HG03139 (cell line): ENCODE measurements around the gene PDGFA.

Source experiments
- ATAC-seq: cut with Tn5 transposase; IDR thresholded peaks from one replicate; pipeline ENCODE4 v1.9.1; 2021; ENCODE audit not compliant: unreplicated experiment

PDGFA gene

GRCh38 chr7:491958-492713 lies 27.5 kb downstream of the PDGFA start:
- ATAC-seq: no peak

DNA sequence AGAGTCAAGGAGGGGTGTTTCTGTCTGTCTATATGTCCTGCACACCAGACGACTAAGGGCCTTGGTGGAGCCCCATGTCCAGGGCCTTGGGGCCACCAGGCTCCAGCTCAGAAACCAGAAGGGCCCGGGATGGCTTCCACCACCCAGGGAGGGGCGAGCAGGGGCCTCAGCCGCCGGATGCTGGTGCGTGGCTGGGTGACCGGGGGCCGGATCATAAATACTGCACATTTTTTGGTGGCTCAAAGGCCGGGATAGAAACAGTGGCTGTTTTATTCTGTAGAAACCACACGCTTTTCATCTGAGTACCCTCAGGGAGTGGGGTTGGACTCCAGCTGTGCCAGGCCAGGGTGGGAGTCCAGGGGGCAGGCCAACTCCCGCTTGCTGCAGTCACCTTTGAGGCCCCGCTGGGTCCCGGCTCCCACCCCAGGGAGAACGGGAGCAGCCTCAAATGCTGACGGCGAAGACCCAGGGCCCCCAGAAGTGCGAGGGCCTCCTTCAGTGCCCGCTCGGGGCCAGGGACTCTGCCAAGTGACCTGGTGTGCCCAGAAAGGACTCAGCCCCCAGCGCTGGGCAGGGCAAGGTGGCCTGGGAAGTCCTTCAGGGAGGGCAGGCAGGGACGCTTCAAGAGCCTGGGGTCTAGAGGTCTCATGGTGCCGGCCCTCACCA lies 28.2 kb downstream of the PDGFA start:
- no peak for ATAC-seq

GRCh38 chr7:490461-491291 lies 29.0 kb downstream of the PDGFA start:
- no peak for ATAC-seq

DNA sequence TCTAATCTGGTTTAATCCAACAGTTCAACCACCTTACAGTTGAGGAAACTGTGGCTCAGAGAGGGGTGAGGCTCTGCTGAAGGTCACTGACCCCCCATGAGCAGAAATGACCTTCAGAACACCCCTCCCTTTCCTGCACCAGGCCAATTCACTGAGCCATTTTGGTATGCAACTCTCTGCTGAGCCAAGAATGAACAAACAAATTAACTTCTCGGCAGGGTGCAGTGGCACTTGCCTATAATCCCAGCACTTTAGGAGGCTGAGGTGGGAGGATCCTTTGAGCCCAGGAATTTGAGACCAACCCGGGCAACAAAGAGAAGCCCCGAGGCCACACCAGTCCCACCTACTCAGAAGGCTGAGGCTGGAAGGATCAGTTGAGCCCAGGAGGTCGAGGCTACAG lies 29.8 kb downstream of the PDGFA start:
- no peak for ATAC-seq

GRCh38 chr7:486216-486743 lies 33.4 kb downstream of the PDGFA start:
- ATAC-seq: no peak

GRCh38 chr7:485188-486081 lies 34.2 kb downstream of the PDGFA start:
- no peak for ATAC-seq

GRCh38 chr7:484356-485101 lies 35.1 kb downstream of the PDGFA start:
- ATAC-seq: no peak

DNA sequence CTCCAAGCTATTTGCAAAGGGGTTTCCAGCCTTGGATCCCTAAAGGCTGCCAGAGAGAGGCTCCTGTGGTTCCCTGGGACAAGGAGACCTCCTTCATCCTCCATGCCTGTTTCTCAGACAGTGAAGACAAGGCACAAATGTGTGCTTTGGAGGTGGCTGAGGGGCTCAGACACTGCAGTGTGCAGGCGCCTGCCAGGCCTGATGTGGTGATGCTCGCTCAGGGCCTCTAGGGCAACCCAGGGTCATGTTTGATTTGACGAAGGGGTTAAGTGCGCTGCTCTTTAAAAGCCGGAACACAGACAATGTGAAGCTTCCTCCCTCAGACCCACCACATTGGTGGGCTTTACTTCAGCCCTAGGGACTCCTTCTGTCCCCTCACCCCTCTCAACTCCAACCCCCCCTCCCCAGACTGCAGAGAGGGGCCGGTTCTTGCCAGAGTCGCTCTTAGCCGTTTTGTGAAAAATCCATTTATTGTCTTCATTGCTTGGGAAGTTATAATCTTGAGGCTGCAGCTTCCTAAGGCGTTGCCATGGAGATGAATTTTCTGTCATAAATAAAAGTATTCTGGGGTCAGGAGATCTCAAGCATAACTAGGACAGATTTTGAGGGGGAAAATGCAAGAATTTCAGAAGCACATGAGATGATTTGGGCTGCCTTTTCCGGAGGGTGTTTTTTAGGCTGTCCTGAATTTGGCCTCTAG lies 35.8 kb downstream of the PDGFA start:
- ATAC-seq: no peak

GRCh38 chr7:482521-483083 lies 37.0 kb downstream of the PDGFA start:
- no peak for ATAC-seq

DNA sequence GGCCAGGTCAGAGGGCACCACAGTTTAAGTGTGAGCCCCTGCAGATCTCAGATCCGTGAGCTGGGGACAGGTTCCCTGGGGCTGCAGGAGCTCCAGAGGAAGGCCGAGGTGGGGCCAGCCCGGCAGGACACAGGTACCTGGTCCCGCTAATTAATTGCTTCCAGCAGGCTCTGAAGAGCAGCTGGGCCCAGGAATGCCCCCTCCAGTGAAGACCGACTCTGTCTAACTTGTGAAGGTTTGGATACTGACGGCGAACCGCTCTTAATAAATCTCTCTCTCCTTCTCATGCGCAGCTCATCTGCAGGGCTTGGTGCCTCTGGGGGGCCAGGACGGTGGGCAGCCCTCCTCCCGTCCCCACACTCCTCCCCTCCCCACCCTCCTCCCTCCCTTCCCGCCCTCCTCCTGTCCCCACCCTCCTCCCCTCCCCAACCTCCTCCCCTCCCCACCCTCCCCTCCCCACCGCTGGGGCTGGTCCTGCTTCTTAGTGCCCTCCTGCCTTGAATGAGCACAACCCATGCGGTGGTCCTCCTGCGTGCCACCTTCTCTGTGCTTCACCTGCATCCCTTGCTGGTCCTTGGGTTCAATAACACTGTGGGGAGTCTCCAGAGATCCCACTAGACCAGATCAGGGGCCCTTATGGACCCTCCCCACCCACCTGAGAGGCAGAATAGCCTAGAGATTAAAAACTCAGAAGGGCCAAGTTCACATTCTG lies 38.3 kb downstream of the PDGFA start:
- no peak for ATAC-seq

- ATAC-seq: no peak
These were observed 39.0 kb downstream of the PDGFA start for GRCh38 chr7:480531-481218.

DNA sequence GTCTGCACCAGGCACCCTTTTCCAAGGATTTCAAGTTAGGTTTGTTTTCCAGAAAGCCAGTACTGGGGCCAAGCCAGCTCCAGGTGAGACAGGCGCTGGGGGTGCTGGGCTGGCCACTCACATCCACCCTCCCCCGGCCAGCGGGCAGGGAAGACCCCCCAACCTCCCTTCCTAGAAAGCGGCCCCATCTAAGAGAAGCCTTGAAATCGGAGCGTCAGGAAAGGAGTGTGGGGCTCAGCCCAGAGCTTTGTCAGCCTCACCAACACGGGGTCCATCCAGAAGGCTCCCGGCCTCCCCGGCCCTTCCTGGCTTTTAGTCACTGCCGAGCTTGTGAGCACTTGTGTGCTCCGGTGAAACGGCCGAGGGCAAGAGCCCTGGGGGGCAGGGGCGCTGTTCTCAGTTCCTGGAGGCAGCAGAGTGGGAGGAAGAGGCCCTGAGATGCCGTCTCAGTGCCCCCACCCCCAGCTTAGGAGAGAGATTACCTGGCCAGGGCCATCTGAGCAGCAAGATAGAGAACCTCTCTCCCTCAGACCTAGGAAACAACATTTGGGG lies 39.6 kb downstream of the PDGFA start:
- no peak for ATAC-seq

DNA sequence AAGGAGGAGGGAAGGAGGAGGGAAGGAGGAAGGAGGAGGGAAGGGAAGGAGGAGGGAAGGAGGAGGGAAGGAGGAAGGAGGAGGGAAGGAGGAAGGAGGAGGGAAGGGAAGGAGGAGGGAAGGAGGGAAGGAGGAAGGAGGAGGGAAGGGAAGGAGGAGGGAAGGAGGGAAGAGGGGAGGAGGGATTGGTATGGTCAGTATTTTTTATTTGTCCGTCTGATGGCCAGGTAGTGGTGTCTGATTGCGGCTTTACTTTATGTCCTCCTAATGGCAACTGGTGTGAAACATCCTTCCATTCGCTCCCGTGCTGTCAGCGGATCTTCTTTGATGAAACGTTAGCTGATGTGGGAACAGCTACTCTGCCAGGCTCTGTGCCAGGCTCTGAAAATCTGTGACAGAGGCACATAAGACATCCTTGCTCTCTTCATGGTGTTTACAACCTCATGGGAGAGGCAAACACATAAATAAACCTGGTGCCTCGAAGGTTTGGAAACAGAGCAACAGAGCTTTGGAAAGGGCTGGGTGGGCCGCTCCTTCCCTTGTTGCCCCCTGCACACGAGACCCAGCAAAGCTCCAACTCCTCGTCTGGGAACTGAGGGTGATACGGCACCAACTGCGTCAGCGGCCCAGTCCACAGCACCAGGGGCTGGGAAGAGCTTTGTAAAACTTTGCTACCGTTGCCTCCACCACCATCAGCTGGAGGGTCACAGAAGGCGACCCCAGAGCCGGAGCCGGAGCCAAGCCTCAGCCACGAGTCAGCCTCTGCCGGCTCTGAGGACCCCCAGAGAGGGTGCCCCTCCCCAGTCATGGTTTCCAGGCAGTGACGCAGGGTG lies 40.3 kb downstream of the PDGFA start:
- ATAC-seq: no peak

- ATAC-seq: no peak
These were observed 41.9 kb downstream of the PDGFA start for GRCh38 chr7:477626-478220.

DNA sequence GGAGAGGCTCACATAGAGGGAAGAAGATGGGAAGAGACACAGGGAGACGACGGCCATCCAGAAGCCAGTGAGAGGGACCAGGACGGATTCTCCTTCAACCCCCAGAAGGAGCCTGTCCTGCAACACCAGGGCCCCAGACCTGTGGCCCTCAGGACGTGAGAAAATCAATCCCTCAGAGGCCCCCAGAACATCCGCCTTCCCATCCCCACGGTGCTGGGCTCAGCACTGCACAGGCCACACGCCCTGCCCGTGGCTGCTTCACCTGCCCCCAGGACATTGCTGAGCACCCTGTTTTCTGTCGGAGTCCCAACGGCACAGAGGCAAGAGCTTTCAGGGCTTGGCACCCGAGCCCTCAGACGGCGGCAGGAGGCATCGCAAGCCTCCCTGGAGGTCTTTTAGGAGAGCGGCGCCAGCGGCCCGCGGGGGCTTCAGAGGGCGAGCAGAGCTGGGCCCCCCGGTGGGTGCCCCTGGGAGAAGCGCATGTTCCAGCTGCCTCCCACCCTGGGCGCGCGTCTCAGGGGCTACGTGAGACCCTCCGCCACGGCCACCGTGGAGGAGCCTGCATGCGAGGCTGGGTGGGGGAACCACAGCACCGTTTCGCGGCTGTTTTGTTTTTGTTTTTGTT lies 42.8 kb downstream of the PDGFA start:
- no peak for ATAC-seq

DNA sequence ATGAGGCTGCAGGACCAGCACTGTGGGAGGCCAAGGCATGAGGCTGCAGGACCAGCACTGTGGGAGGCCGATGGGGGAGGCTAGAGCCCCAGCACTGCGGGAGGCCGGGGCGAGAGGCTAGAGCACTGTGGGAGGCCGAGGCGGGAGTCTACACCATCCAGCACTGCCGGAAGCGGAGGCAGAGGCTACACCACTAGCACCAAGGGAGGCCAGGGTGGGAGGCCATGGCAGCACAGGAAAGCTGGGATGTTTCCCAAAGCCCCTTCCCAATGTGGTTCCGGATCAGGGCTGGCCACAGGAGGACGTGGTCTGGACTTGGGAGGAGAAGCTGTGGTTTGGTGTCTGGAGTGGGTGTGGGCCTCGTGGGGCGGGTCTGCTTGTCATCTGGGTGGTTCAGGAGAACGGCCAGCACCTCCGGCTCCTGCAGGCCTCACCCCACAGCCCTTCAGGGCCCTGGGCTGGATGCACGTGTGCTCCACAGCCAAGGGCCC lies 43.6 kb downstream of the PDGFA start:
- ATAC-seq: no peak
